ENCODE results near the gene BATF2.
"Not testable (repeated sequence)": the region's sequence is repeated elsewhere in the genome, so short reads cannot be mapped to it uniquely, and the experiment has no call there.

Gene BATF2

GRCh38 chr11:65003968-65004367, 7.2 kb upstream of the BATF2 start:
- WGBS (ENCODE audit: extremely low coverage, insufficient coverage, insufficient read length): no CpG with 5 or more reads among the region's 3 CpGs
- not testable (repeated sequence) for H3K9me3 ChIP-seq (ENCODE audit: insufficient read depth, low read depth, low read length); H3K14ac ChIP-seq (ENCODE audit: low read length); H3K79me1 ChIP-seq (ENCODE audit: low read length); H3K18ac ChIP-seq (ENCODE audit: low read length); H4K8ac ChIP-seq (ENCODE audit: low read depth, low read length); H3K27ac ChIP-seq (ENCODE audit: low read depth, low read length); DNase-seq; H3K4me3 ChIP-seq (ENCODE audit: low read depth, low read length); H3K79me2 ChIP-seq (ENCODE audit: control insufficient read depth, insufficient read depth, low read length, poor library complexity); H3K23ac ChIP-seq (ENCODE audit: low read length); H4K91ac ChIP-seq (ENCODE audit: low read depth, low read length); H3K9ac ChIP-seq (ENCODE audit: low read length); H3K27me3 ChIP-seq (ENCODE audit: insufficient read depth, low read length); H2AFZ ChIP-seq (ENCODE audit: insufficient read depth, low read length, poor library complexity); H2BK12ac ChIP-seq (ENCODE audit: low read length); H3K36me3 ChIP-seq (ENCODE audit: control insufficient read depth in 1 of 2, insufficient read depth in 2 of 2, low read length in 2 of 2); H2AK5ac ChIP-seq (ENCODE audit: low read length); H3K4ac ChIP-seq (ENCODE audit: low read depth, low read length); H3K4me2 ChIP-seq (ENCODE audit: low read length); H2BK5ac ChIP-seq (ENCODE audit: low read depth, low read length, poor library complexity); H4K12ac ChIP-seq (ENCODE audit: low read depth, low read length); H3K4me1 ChIP-seq (ENCODE audit: control insufficient read depth in 1 of 2, insufficient read depth in 2 of 2, low read length in 2 of 2); H2BK120ac ChIP-seq (ENCODE audit: insufficient read depth, low read length, poor library complexity)

GRCh38 chr11:65003282-65003681, 6.5 kb upstream of the BATF2 start:
- Histone ChIP-seq H2BK5ac (ENCODE audit: low read depth, low read length, poor library complexity) (no peak overlapping the region), H3K79me2 (ENCODE audit: control insufficient read depth, insufficient read depth, low read length, poor library complexity) (no peaks in the 10 kb centered on the region), H2BK120ac (ENCODE audit: insufficient read depth, low read length, poor library complexity) (no peak overlapping the region), H4K12ac (ENCODE audit: low read depth, low read length) (no peak overlapping the region), H3K14ac (ENCODE audit: low read length) (no peak overlapping the region), H3K79me1 (ENCODE audit: low read length) (no peaks in the 10 kb centered on the region), H2AK5ac (ENCODE audit: low read length) (no peak overlapping the region), H3K23ac (ENCODE audit: low read length) (no peak overlapping the region), H3K27ac (ENCODE audit: low read depth, low read length) (no peak overlapping the region), H2BK12ac (ENCODE audit: low read length) (no peak overlapping the region), H3K27me3 (ENCODE audit: insufficient read depth, low read length) (no peaks in the 10 kb centered on the region), H2AFZ (ENCODE audit: insufficient read depth, low read length, poor library complexity) (no peak overlapping the region), H3K18ac (ENCODE audit: low read length) (no peak overlapping the region), H3K9ac (ENCODE audit: low read length) (no peak overlapping the region), H4K91ac (ENCODE audit: low read depth, low read length) (no peak overlapping the region), H3K36me3 (ENCODE audit: control insufficient read depth in 1 of 2, insufficient read depth in 2 of 2, low read length in 2 of 2) (no peaks in the 10 kb centered on the region), H3K4me2 (ENCODE audit: low read length) (no peak overlapping the region), H4K8ac (ENCODE audit: low read depth, low read length) (no peak overlapping the region), H3K4ac (ENCODE audit: low read depth, low read length) (no peak overlapping the region), H3K4me1 (ENCODE audit: control insufficient read depth in 1 of 2, insufficient read depth in 2 of 2, low read length in 2 of 2) (peaks cover 2 to 4% of the 10 kb centered on the region in 2 experiments), H3K9me3 (ENCODE audit: insufficient read depth, low read depth, low read length) (no peaks in the 10 kb centered on the region), H3K4me3 (ENCODE audit: low read depth, low read length) (no peak overlapping the region)
- DNase-seq: no peak
- WGBS (ENCODE audit: extremely low coverage, insufficient coverage, insufficient read length): no CpG with 5 or more reads among the region's 7 CpGs

- Histone ChIP-seq H2AFZ (ENCODE audit: insufficient read depth, low read length, poor library complexity) (no peak overlapping the region), H4K91ac (ENCODE audit: low read depth, low read length) (no peak overlapping the region), H3K4me1 (ENCODE audit: control insufficient read depth in 1 of 2, insufficient read depth in 2 of 2, low read length in 2 of 2) (peaks cover 2 to 4% of the 10 kb centered on the region in 2 experiments), H3K9ac (ENCODE audit: low read length) (no peak overlapping the region), H4K8ac (ENCODE audit: low read depth, low read length) (no peak overlapping the region), H2BK120ac (ENCODE audit: insufficient read depth, low read length, poor library complexity) (no peak overlapping the region), H3K79me2 (ENCODE audit: control insufficient read depth, insufficient read depth, low read length, poor library complexity) (no peaks in the 10 kb centered on the region), H3K36me3 (ENCODE audit: control insufficient read depth in 1 of 2, insufficient read depth in 2 of 2, low read length in 2 of 2) (no peaks in the 10 kb centered on the region), H3K4ac (ENCODE audit: low read depth, low read length) (no peak overlapping the region), H3K27ac (ENCODE audit: low read depth, low read length) (no peak overlapping the region), H3K23ac (ENCODE audit: low read length) (no peak overlapping the region), H3K9me3 (ENCODE audit: insufficient read depth, low read depth, low read length) (no peaks in the 10 kb centered on the region), H3K4me2 (ENCODE audit: low read length) (no peak overlapping the region), H3K14ac (ENCODE audit: low read length) (no peak overlapping the region), H3K79me1 (ENCODE audit: low read length) (no peaks in the 10 kb centered on the region), H2AK5ac (ENCODE audit: low read length) (no peak overlapping the region), H2BK12ac (ENCODE audit: low read length) (no peak overlapping the region), H3K4me3 (ENCODE audit: low read depth, low read length) (no peak overlapping the region), H4K12ac (ENCODE audit: low read depth, low read length) (no peak overlapping the region), H3K18ac (ENCODE audit: low read length) (no peak overlapping the region), H3K27me3 (ENCODE audit: insufficient read depth, low read length) (no peaks in the 10 kb centered on the region), H2BK5ac (ENCODE audit: low read depth, low read length, poor library complexity) (no peak overlapping the region)
- DNase-seq: no peak
- WGBS (ENCODE audit: extremely low coverage, insufficient coverage, insufficient read length): no CpG with 5 or more reads among the region's 5 CpGs
These were observed 5.9 kb upstream of the BATF2 start for GRCh38 chr11:65002706-65003105.

GRCh38 chr11:64999478-64999877, 2.7 kb upstream of the BATF2 start:
- no peak for DNase-seq
- Histone ChIP-seq H3K4me1 (ENCODE audit: control insufficient read depth in 1 of 2, insufficient read depth in 2 of 2, low read length in 2 of 2) (no peaks in the 10 kb centered on the region), H2AK5ac (ENCODE audit: low read length) (no peak overlapping the region), H3K4me2 (ENCODE audit: low read length) (no peak overlapping the region), H4K12ac (ENCODE audit: low read depth, low read length) (no peak overlapping the region), H4K91ac (ENCODE audit: low read depth, low read length) (no peak overlapping the region), H3K9me3 (ENCODE audit: insufficient read depth, low read depth, low read length) (no peaks in the 10 kb centered on the region), H3K14ac (ENCODE audit: low read length) (no peak overlapping the region), H3K4ac (ENCODE audit: low read depth, low read length) (no peak overlapping the region), H2BK120ac (ENCODE audit: insufficient read depth, low read length, poor library complexity) (no peak overlapping the region), H3K79me2 (ENCODE audit: control insufficient read depth, insufficient read depth, low read length, poor library complexity) (no peaks in the 10 kb centered on the region), H3K79me1 (ENCODE audit: low read length) (no peaks in the 10 kb centered on the region), H3K4me3 (ENCODE audit: low read depth, low read length) (no peak overlapping the region), H3K9ac (ENCODE audit: low read length) (no peak overlapping the region), H2AFZ (ENCODE audit: insufficient read depth, low read length, poor library complexity) (no peak overlapping the region), H3K18ac (ENCODE audit: low read length) (no peak overlapping the region), H3K27ac (ENCODE audit: low read depth, low read length) (no peak overlapping the region), H2BK5ac (ENCODE audit: low read depth, low read length, poor library complexity) (no peak overlapping the region), H3K23ac (ENCODE audit: low read length) (no peak overlapping the region), H3K27me3 (ENCODE audit: insufficient read depth, low read length) (no peaks in the 10 kb centered on the region), H2BK12ac (ENCODE audit: low read length) (no peak overlapping the region), H3K36me3 (ENCODE audit: control insufficient read depth in 1 of 2, insufficient read depth in 2 of 2, low read length in 2 of 2) (no peaks in the 10 kb centered on the region), H4K8ac (ENCODE audit: low read depth, low read length) (no peak overlapping the region)
- no CpG with 5 or more reads among the region's 1 CpG for WGBS (ENCODE audit: extremely low coverage, insufficient coverage, insufficient read length)

Measured in trophoblast cell (in vitro differentiated cells and primary cell).